K562 (cell line): ENCODE results near the gene MPV17L2. TPM values are rescaled to one million over a fixed set of nuclear protein-coding genes. Genes with fewer than 3 reads are reported as not detected.

Experiments used
- BCLAF1 ChIP-seq, 2 experiments: fragments of 450-650 bp in 1 of 2; IDR thresholded peaks; 2 replicates each; pipeline ENCODE4 v1.6.1; 2011 to 2017; ENCODE audit warnings: low read depth in 2 of 2, antibody characterized with exemption in 1 of 2, borderline replicate concordance in 1 of 2, low read length in 1 of 2, mild to moderate bottlenecking in 1 of 2, mixed read lengths in 1 of 2; ENCODE audit not compliant: control insufficient read depth in 1 of 2
- NUFIP1 ChIP-seq: fragments of 450-650 bp; IDR thresholded peaks from 2 replicates; pipeline ENCODE4 v1.6.1; 2018; ENCODE audit not compliant: partially characterized antibody
- RNF2 ChIP-seq: sonication (generic); IDR thresholded peaks from 2 replicates; pipeline ENCODE4 v1.6.1; 2016
- SMARCE1 ChIP-seq: fragments of 450-650 bp; IDR thresholded peaks from 2 replicates; pipeline ENCODE4 v1.7.1; 2016; ENCODE audit warnings: mild to moderate bottlenecking
- TCF3 ChIP-seq: sonication (generic); formaldehyde crosslinking; IDR thresholded peaks from 2 replicates; pipeline ENCODE4 v1.4.0; 2020; ENCODE audit warnings: mild to moderate bottlenecking, missing genetic modification reagents
- ZBTB1 ChIP-seq: sonication (generic); formaldehyde crosslinking; IDR thresholded peaks from 2 replicates; pipeline ENCODE4 v1.8.1; 2023; ENCODE audit warnings: missing genetic modification reagents, low read depth, mild to moderate bottlenecking, borderline replicate concordance
- ZEB2 ChIP-seq: fragments of 450-650 bp; IDR thresholded peaks from 2 replicates; pipeline ENCODE4 v1.6.1; 2016
- ZNF239 ChIP-seq: fragments of 250-450 bp; sonication (Bioruptor Pico); IDR thresholded peaks from 2 replicates; pipeline ENCODE4 v1.4.0; 2020; ENCODE audit warnings: mild to moderate bottlenecking
- polyA plus RNA-seq, 8 experiments: library from polyadenylated mRNA; depleted of rRNA in 4 of 8; stranded (reverse) in 5 of 8; unstranded in 3 of 8; fragments of >200 nt; fragmentation: Nextera tagmentation in 2 of 8; fragmentation: Illumina TruSeq in 1 of 8; extraction: Ambion mirVana in 2 of 8; extraction: Trizol in 1 of 8; gene quantifications; 2 replicates each; pipeline versions ENCODE4 v1.2.1 to v1.2.3, GENCODE V29; 2011 to 2014; ENCODE audit warnings: inconsistent platforms in 1 of 8, missing spikeins in 1 of 8
- total RNA-seq, 7 experiments: library from RNA; depleted of rRNA in 6 of 7; stranded (reverse); fragments of >200 nt in 6 of 7; fragmentation: Illumina TruSeq in 2 of 7; extraction: Trizol in 2 of 7; gene quantifications; 2 replicates each; pipeline versions ENCODE4 v1.2.1 to v1.2.3, GENCODE V29; 2011 to 2021; ENCODE audit warnings: low replicate concordance in 1 of 7
- TF ChIP-seq, protein P1 (sequence below): sonication (generic); formaldehyde crosslinking; IDR thresholded peaks from 2 replicates; pipeline ENCODE4 v1.8.0; 2022; ENCODE audit warnings: mild to moderate bottlenecking, missing genetic modification reagents
- TF ChIP-seq, protein P2 (sequence below): fragments of 250-450 bp; sonication (Bioruptor Pico); IDR thresholded peaks from 2 replicates; pipeline ENCODE4 v1.4.0; 2020; ENCODE audit warnings: mild to moderate bottlenecking, moderate library complexity, borderline replicate concordance
- TF ChIP-seq, protein P3 (sequence below): sonication (generic); formaldehyde crosslinking; IDR thresholded peaks from 2 replicates; pipeline ENCODE4 v1.5.0; 2020; ENCODE audit warnings: missing genetic modification reagents
- TF ChIP-seq, protein P4 (sequence below): fragments of 250-450 bp; sonication (Bioruptor Pico); IDR thresholded peaks from 2 replicates; pipeline ENCODE4 v1.5.0; 2022; ENCODE audit warnings: mild to moderate bottlenecking
- TF ChIP-seq, protein P5 (sequence below): fragments of 450-650 bp; IDR thresholded peaks from 2 replicates; pipeline ENCODE4 v1.6.1; 2016; ENCODE audit warnings: low read depth, mild to moderate bottlenecking, moderate library complexity

Gene MPV17L2
- total and polyA plus RNA-seq, 9 of the 15 experiments (the other 6 are each of a cell fraction or from before 2014, with no cell fraction given): 10.6 to 60.2 (median 28.5) TPM

- TF ChIP-seq, protein P1, sequence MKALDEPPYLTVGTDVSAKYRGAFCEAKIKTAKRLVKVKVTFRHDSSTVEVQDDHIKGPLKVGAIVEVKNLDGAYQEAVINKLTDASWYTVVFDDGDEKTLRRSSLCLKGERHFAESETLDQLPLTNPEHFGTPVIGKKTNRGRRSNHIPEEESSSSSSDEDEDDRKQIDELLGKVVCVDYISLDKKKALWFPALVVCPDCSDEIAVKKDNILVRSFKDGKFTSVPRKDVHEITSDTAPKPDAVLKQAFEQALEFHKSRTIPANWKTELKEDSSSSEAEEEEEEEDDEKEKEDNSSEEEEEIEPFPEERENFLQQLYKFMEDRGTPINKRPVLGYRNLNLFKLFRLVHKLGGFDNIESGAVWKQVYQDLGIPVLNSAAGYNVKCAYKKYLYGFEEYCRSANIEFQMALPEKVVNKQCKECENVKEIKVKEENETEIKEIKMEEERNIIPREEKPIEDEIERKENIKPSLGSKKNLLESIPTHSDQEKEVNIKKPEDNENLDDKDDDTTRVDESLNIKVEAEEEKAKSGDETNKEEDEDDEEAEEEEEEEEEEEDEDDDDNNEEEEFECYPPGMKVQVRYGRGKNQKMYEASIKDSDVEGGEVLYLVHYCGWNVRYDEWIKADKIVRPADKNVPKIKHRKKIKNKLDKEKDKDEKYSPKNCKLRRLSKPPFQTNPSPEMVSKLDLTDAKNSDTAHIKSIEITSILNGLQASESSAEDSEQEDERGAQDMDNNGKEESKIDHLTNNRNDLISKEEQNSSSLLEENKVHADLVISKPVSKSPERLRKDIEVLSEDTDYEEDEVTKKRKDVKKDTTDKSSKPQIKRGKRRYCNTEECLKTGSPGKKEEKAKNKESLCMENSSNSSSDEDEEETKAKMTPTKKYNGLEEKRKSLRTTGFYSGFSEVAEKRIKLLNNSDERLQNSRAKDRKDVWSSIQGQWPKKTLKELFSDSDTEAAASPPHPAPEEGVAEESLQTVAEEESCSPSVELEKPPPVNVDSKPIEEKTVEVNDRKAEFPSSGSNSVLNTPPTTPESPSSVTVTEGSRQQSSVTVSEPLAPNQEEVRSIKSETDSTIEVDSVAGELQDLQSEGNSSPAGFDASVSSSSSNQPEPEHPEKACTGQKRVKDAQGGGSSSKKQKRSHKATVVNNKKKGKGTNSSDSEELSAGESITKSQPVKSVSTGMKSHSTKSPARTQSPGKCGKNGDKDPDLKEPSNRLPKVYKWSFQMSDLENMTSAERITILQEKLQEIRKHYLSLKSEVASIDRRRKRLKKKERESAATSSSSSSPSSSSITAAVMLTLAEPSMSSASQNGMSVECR (CRISPR knock-in tag): no peak
- TF ChIP-seq BCLAF1 (IDR thresholded peaks at IDR 0.05; ENCODE audit: borderline replicate concordance in 1 of 2, control insufficient read depth in 1 of 2, low read depth in 2 of 2, low read length in 1 of 2) (no peak), SMARCE1 (no peak), TCF3 (CRISPR knock-in tag) (no peak), ZBTB1 (no peak), NUFIP1 (no peak), ZNF239 (no peak), RNF2 (no peak), ZEB2 (no peak)
- TF ChIP-seq, protein P2, sequence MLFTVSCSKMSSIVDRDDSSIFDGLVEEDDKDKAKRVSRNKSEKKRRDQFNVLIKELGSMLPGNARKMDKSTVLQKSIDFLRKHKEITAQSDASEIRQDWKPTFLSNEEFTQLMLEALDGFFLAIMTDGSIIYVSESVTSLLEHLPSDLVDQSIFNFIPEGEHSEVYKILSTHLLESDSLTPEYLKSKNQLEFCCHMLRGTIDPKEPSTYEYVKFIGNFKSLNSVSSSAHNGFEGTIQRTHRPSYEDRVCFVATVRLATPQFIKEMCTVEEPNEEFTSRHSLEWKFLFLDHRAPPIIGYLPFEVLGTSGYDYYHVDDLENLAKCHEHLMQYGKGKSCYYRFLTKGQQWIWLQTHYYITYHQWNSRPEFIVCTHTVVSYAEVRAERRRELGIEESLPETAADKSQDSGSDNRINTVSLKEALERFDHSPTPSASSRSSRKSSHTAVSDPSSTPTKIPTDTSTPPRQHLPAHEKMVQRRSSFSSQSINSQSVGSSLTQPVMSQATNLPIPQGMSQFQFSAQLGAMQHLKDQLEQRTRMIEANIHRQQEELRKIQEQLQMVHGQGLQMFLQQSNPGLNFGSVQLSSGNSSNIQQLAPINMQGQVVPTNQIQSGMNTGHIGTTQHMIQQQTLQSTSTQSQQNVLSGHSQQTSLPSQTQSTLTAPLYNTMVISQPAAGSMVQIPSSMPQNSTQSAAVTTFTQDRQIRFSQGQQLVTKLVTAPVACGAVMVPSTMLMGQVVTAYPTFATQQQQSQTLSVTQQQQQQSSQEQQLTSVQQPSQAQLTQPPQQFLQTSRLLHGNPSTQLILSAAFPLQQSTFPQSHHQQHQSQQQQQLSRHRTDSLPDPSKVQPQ (CRISPR knock-in tag): no peak
- TF ChIP-seq, protein P3, sequence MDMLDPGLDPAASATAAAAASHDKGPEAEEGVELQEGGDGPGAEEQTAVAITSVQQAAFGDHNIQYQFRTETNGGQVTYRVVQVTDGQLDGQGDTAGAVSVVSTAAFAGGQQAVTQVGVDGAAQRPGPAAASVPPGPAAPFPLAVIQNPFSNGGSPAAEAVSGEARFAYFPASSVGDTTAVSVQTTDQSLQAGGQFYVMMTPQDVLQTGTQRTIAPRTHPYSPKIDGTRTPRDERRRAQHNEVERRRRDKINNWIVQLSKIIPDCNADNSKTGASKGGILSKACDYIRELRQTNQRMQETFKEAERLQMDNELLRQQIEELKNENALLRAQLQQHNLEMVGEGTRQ: no peak
- TF ChIP-seq, protein P4, sequence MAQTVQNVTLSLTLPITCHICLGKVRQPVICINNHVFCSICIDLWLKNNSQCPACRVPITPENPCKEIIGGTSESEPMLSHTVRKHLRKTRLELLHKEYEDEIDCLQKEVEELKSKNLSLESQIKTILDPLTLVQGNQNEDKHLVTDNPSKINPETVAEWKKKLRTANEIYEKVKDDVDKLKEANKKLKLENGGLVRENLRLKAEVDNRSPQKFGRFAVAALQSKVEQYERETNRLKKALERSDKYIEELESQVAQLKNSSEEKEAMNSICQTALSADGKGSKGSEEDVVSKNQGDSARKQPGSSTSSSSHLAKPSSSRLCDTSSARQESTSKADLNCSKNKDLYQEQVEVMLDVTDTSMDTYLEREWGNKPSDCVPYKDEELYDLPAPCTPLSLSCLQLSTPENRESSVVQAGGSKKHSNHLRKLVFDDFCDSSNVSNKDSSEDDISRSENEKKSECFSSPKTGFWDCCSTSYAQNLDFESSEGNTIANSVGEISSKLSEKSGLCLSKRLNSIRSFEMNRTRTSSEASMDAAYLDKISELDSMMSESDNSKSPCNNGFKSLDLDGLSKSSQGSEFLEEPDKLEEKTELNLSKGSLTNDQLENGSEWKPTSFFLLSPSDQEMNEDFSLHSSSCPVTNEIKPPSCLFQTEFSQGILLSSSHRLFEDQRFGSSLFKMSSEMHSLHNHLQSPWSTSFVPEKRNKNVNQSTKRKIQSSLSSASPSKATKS (CRISPR knock-in tag): no peak
- TF ChIP-seq, protein P5, sequence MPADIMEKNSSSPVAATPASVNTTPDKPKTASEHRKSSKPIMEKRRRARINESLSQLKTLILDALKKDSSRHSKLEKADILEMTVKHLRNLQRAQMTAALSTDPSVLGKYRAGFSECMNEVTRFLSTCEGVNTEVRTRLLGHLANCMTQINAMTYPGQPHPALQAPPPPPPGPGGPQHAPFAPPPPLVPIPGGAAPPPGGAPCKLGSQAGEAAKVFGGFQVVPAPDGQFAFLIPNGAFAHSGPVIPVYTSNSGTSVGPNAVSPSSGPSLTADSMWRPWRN: no peak
These were observed 31.9 kb upstream of the MPV17L2 start (continued) for GRCh38 chr19:18160971-18161635.
